Stimulated activated effector memory CD8-positive, alpha-beta T cell treated with anti-CD3 and anti-CD28 coated beads, Interleukin-12 subunit alpha, Interleukin-12 subunit beta, amount 100 ng/mL, for 72 hours (primary cell): ENCODE results near the gene TPK1.

Experiments
- ATAC-seq: fragments of 150-1000 bp; cut with Tn5 transposase; 2 replicates; pipeline ENCODE4 v1.10.0; 2021
- DNase-seq, 2 donors: peaks; one replicate each; pipeline ENCODE4 v3.0.0; 2021 to 2022; ENCODE audit warnings: low spot score in 2 of 2
- H3K27ac Mint-ChIP-seq: one replicate; pipeline ENCODE4 v1.8.0; 2022; ENCODE audit warnings: mild to moderate bottlenecking, mixed read lengths
- H3K36me3 Mint-ChIP-seq: one replicate; pipeline ENCODE4 v1.8.0; 2022; ENCODE audit warnings: mild to moderate bottlenecking, mixed read lengths
- H3K4me1 Mint-ChIP-seq: one replicate; pipeline ENCODE4 v1.8.0; 2022; ENCODE audit warnings: mixed read lengths
- H3K4me3 Mint-ChIP-seq: one replicate; pipeline ENCODE4 v1.8.0; 2022; ENCODE audit warnings: mild to moderate bottlenecking, mixed read lengths
- H3K9me3 Mint-ChIP-seq: one replicate; pipeline ENCODE4 v1.8.0; 2022; ENCODE audit warnings: mixed read lengths

TPK1 gene

GRCh38 chr7:144775749-144776148 lies 60.1 kb downstream of the TPK1 start:
- Mint-ChIP-seq H3K9me3 (no peaks in the 10 kb centered on the region), H3K4me1 (peaks cover 5% of the 10 kb centered on the region), H3K4me3 (no peak overlapping the region), H3K36me3 (no peaks in the 10 kb centered on the region), H3K27ac (no peak overlapping the region)
- ATAC-seq, result no peak
- no peak for DNase-seq

DNA sequence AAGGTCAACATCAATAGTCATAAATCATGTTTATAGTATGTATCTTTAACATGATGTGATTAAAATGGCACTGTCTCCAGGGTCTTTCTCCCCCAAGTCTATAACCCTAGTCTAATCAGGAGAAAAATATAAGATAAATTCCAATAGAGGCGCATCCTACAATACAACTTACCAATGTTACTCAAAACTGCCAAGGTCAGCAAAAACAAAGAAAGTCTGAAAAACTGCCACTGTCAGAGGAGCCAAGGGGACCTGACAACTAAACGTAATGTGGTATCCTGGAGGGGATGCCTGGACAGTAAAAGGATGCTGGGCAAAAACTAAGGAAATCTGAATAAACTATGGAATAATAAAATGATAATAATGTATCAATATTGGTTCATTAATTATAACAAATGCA lies 63.9 kb downstream of the TPK1 start:
- Mint-ChIP-seq H3K9me3 (no peaks in the 10 kb centered on the region), H3K27ac (no peak overlapping the region), H3K4me1 (peaks cover 5% of the 10 kb centered on the region), H3K36me3 (no peaks in the 10 kb centered on the region), H3K4me3 (no peak overlapping the region)
- no peak for DNase-seq
- no peak for ATAC-seq

DNA sequence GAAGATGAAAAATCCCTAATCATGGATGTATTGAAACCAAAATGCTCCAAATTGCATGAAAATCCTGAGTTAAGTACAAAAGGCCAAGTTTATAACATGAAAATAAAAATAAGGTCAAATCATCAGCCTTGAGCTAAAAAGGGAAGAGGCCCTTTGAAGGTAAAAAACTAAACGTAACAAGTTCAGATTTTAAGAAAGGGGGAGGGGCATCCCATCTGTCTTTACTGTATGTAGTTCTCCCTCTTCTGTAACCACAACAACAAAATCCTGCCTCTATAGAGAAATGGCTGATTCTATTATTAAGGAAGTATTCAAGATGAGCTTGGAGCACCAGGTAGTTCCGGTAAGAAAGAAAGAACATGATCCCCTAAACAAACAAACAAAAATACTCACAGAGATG lies 64.7 kb downstream of the TPK1 start:
- no peak overlapping the region for H3K27ac Mint-ChIP-seq
- H3K9me3 Mint-ChIP-seq, result no peaks in the 10 kb centered on the region
- H3K4me3 Mint-ChIP-seq, result no peak overlapping the region

GRCh38 chr7:144769352-144769751 lies 66.5 kb downstream of the TPK1 start:
- DNase-seq, result no peak
- H3K36me3 Mint-ChIP-seq, result no peaks in the 10 kb centered on the region
- H3K4me1 Mint-ChIP-seq, result peaks cover 5% of the 10 kb centered on the region
- ATAC-seq, result no peak
- no peak overlapping the region for H3K27ac Mint-ChIP-seq
- no peak overlapping the region for H3K4me3 Mint-ChIP-seq
- H3K9me3 Mint-ChIP-seq, result no peaks in the 10 kb centered on the region

More for the DNA sequence above, 64.7 kb downstream of the TPK1 start:
- H3K4me1 Mint-ChIP-seq, result peaks cover 5% of the 10 kb centered on the region
- H3K36me3 Mint-ChIP-seq, result no peaks in the 10 kb centered on the region
- no peak for DNase-seq
- no peak for ATAC-seq

GRCh38 chr7:144768633-144769032 lies 67.2 kb downstream of the TPK1 start:
- Mint-ChIP-seq H3K27ac (no peak overlapping the region), H3K4me1 (peaks cover 5% of the 10 kb centered on the region), H3K36me3 (no peaks in the 10 kb centered on the region), H3K4me3 (no peak overlapping the region), H3K9me3 (no peaks in the 10 kb centered on the region)
- DNase-seq (no peak), ATAC-seq (no peak)

GRCh38 chr7:144763291-144763690 lies 72.6 kb downstream of the TPK1 start:
- Mint-ChIP-seq H3K36me3 (no peaks in the 10 kb centered on the region), H3K4me3 (no peak overlapping the region), H3K9me3 (no peaks in the 10 kb centered on the region), H3K4me1 (no peaks in the 10 kb centered on the region), H3K27ac (no peak overlapping the region)
- ATAC-seq (no peak), DNase-seq (no peak)

DNA sequence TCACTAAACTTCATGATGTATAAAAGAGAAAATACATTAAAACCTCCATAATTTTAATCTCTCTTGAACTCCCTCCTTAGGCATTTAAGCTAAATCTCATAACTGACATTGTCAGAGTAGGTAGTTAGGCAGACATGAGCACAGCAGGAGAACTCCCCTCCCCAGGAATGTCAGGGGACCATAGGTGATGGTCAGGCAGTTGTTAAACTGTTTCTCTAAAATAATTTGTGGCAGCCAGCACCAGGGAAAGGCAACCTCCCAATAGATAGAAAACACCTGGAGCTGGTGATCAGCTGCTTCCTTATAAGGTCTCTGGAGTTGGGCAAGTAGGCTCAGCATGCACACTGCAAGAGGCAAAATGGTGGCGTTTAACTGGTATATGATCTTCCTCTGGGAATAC lies 73.0 kb downstream of the TPK1 start:
- no peaks in the 10 kb centered on the region for H3K9me3 Mint-ChIP-seq
- no peaks in the 10 kb centered on the region for H3K4me1 Mint-ChIP-seq
- no peak overlapping the region for H3K27ac Mint-ChIP-seq
- H3K36me3 Mint-ChIP-seq, result no peaks in the 10 kb centered on the region
- DNase-seq (no peak), ATAC-seq (no peak)
- no peak overlapping the region for H3K4me3 Mint-ChIP-seq

- Mint-ChIP-seq H3K36me3 (no peaks in the 10 kb centered on the region), H3K27ac (no peak overlapping the region), H3K4me3 (no peak overlapping the region), H3K4me1 (no peaks in the 10 kb centered on the region), H3K9me3 (no peaks in the 10 kb centered on the region)
- no peak for ATAC-seq
- no peak for DNase-seq
Observed at GRCh38 chr7:144761493-144761892, 74.4 kb downstream of the TPK1 start.

DNA sequence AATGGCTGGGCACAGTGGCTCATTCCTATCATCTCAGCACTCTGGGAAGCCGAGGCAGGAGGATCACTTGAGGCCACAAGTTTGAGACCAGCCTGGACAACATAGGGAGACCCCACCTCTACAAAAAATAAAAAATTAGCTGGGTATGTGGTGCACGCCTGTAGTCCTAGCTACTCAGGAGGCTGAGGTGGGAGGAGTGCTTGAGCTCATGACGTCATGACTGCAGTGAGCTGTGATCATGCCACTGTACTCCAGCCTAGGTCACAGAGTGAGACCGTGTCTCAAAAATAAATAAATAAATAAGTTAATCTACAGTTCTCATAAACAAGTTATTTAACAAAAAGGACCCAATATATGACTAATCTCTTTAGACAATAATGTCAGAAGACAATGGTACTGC lies 76.2 kb downstream of the TPK1 start:
- DNase-seq (no peak), ATAC-seq (no peak)
- no peak overlapping the region for H3K27ac Mint-ChIP-seq
- no peaks in the 10 kb centered on the region for H3K4me1 Mint-ChIP-seq
- H3K4me3 Mint-ChIP-seq, result no peak overlapping the region
- H3K9me3 Mint-ChIP-seq, result peaks cover 2% of the 10 kb centered on the region
- H3K36me3 Mint-ChIP-seq, result no peaks in the 10 kb centered on the region

GRCh38 chr7:144747936-144748335 lies 87.9 kb downstream of the TPK1 start:
- H3K4me3 Mint-ChIP-seq, result no peak overlapping the region
- ATAC-seq (no peak), DNase-seq (no peak)
- H3K4me1 Mint-ChIP-seq, result no peaks in the 10 kb centered on the region
- peaks cover 3% of the 10 kb centered on the region for H3K9me3 Mint-ChIP-seq
- H3K27ac Mint-ChIP-seq, result no peak overlapping the region
- no peaks in the 10 kb centered on the region for H3K36me3 Mint-ChIP-seq

- Mint-ChIP-seq H3K27ac (no peak overlapping the region), H3K4me3 (no peak overlapping the region), H3K36me3 (no peaks in the 10 kb centered on the region), H3K9me3 (no peaks in the 10 kb centered on the region), H3K4me1 (no peaks in the 10 kb centered on the region)
- ATAC-seq (peak; percentile 45), DNase-seq (no peak)
Observed at GRCh38 chr7:144738708-144739314, 97.0 kb downstream of the TPK1 start.

DNA sequence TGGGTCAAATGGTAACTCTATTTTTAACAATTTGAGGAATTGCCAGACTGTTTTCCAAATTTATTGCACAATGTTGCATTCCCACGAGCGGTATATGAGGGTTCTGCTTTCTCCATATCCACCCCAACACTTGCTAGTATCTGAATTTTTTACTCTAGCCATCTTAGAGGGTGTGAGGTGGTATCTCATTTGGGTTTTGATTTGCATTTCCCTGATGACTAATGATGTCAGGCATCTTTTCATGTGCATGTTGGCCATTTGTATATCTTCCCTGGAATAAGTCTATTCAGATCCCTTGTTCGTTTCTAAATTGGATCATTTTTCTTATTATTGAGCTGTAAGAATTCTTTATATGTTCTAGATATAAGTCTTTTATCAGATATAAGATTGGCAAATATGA lies 97.7 kb downstream of the TPK1 start:
- no peaks in the 10 kb centered on the region for H3K4me1 Mint-ChIP-seq
- H3K27ac Mint-ChIP-seq, result no peak overlapping the region
- H3K9me3 Mint-ChIP-seq, result no peaks in the 10 kb centered on the region
- no peak for ATAC-seq
- no peaks in the 10 kb centered on the region for H3K36me3 Mint-ChIP-seq
- H3K4me3 Mint-ChIP-seq, result no peak overlapping the region
- DNase-seq, result no peak

GRCh38 chr7:144736880-144737493 lies 98.9 kb downstream of the TPK1 start:
- H3K4me3 Mint-ChIP-seq, result no peak overlapping the region
- DNase-seq (no peak), ATAC-seq (no peak)
- H3K36me3 Mint-ChIP-seq, result no peaks in the 10 kb centered on the region
- no peaks in the 10 kb centered on the region for H3K4me1 Mint-ChIP-seq
- no peaks in the 10 kb centered on the region for H3K9me3 Mint-ChIP-seq
- no peak overlapping the region for H3K27ac Mint-ChIP-seq

DNA sequence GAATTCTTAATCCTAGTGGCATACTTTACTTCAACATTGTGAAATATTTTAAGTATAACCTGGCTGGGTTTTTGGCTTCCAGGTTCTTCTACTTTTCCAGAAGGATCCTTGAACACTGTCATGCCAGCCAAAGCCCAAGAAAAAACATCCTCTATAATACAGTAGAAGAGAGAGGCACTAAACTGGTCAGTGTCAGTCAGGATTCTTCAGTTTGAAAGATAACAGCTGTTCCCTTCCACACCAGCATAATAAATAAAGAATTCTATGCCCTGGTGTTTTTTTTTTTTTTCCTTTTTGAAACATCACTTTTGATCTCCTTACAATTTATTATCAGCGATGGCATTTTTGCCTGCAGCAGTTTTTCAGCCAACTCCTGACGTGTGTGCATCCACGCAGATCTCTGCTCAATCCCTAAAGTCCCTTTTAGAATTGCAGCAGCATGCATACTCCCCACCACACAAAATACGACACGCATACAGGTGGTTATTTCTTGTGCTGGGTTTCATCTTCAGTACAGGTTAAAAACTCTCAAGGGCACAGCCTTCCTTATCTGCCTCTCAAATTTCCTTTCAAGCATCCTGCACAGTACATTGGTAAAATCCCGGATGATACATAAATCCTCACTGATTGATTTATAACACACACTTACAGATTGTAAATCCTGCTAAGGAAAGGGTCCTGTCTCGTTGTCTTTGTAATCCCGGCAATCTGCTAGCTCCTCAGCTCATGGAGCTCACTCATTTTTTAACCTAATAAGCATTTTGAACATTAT lies 100.2 kb downstream of the TPK1 start:
- H3K9me3 Mint-ChIP-seq, result no peaks in the 10 kb centered on the region
- H3K27ac Mint-ChIP-seq, result no peak overlapping the region
- no peak overlapping the region for H3K4me3 Mint-ChIP-seq
- ATAC-seq (no peak), DNase-seq (no peak)
- H3K4me1 Mint-ChIP-seq, result no peaks in the 10 kb centered on the region
- H3K36me3 Mint-ChIP-seq, result no peaks in the 10 kb centered on the region

DNA sequence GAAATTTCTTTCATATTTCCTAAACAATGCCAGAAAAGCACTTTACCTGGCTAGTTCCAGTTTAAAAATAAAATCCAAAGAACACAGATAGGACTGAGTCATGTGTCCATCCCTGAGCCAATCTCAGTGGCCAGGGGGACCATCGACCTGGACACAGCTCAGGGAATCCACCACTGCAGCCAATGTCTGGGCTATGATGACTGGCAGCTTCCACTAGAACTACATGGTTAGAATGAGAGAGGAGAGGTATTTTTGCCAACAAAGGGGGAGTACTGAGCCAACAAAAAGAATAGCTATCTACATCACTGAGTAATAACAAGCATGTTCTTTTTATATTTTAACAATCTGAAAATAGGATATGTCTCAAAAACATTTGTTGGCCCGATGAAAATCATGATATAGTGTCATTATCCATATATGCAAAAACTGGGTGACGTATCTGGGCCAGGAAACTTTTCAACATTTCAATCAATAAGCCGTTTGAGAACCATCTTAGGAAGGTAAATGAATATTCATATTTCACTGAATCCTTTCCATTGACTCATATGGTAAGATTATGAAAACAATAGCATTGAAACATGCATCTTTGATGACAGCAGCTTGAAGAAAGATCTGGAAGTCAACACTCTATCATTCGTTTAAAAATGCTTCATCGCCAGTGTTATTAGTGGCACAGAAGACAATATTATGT lies 104.0 kb downstream of the TPK1 start:
- Mint-ChIP-seq H3K9me3 (no peaks in the 10 kb centered on the region), H3K4me3 (no peak overlapping the region), H3K36me3 (no peaks in the 10 kb centered on the region), H3K27ac (no peak overlapping the region), H3K4me1 (peaks cover 6% of the 10 kb centered on the region)
- ATAC-seq, result no peak
- no peak for DNase-seq

DNA sequence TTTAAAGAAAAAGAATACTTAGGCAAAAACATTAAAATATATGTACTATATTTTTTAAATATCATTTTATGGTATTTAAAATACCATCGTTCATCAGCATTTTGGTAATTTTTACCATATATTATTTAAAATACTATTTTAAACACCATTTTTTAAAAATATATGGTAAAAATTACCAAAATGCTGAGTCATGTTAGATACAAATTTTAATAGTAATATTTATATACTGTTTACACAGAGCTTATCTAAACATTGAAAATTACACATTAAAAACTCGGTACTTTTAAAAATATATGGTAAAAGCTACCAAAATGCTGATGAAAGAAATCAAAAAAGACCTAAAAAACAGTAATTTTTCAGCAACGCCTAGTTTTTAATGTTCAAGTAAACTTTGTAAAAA lies 105.6 kb downstream of the TPK1 start:
- Mint-ChIP-seq H3K4me3 (no peak overlapping the region), H3K36me3 (no peaks in the 10 kb centered on the region), H3K27ac (no peak overlapping the region), H3K9me3 (no peaks in the 10 kb centered on the region), H3K4me1 (peaks cover 6% of the 10 kb centered on the region)
- DNase-seq (no peak), ATAC-seq (no peak)
